NCI-H2081 (cell line): ENCODE measurements around the gene PPARA.
"Not testable (repeated sequence)": the region's sequence is repeated elsewhere in the genome, so short reads cannot be mapped to it uniquely, and the experiment has no call there.

Experiments used
- DNase-seq, 2 experiments: peaks; one replicate each; lab custom pipeline; 2025; lab: John Stamatoyannopoulos, UW

The PPARA gene

GRCh38 chr22:46244771-46245170 is 94.4 kb downstream of the PPARA start:
- DNase-seq, result no peak

GRCh38 chr22:46245511-46245910 is 95.2 kb downstream of the PPARA start:
- DNase-seq, result peak in 1 of 2 experiments; percentile 55

- DNase-seq, result no peak
Observed at GRCh38 chr22:46246178-46246577, 95.9 kb downstream of the PPARA start.

GRCh38 chr22:46247443-46247975 is 97.2 kb downstream of the PPARA start:
- DNase-seq, result no peak

- peak; percentile 78 to 84 for DNase-seq
Observed at GRCh38 chr22:46250035-46250782, 99.9 kb downstream of the PPARA start, which contains the start of gene CDPF1. CDPF1 (minus strand) TSS chr22:46250293; CDS start chr22:46248284, 2,009 bp downstream.

- no peak for DNase-seq
Observed at GRCh38 chr22:46250783-46251125, 100.4 kb downstream of the PPARA start.

GRCh38 chr22:46251266-46251665 is 100.9 kb downstream of the PPARA start:
- DNase-seq, result no peak

- no peak for DNase-seq
Observed at GRCh38 chr22:46251816-46252380, 101.6 kb downstream of the PPARA start.

- no peak for DNase-seq
Observed at GRCh38 chr22:46256358-46256958, 106.1 kb downstream of the PPARA start.

- no peak for DNase-seq
Observed at GRCh38 chr22:46259374-46259773, 109.0 kb downstream of the PPARA start.

- no peak for DNase-seq
Observed at GRCh38 chr22:46260038-46260437, 109.7 kb downstream of the PPARA start.

GRCh38 chr22:46262449-46263215 is 112.3 kb downstream of the PPARA start:
- no peak for DNase-seq

GRCh38 chr22:46263216-46263590 is 112.9 kb downstream of the PPARA start, which contains the start of gene PKDREJ:
PKDREJ (minus strand) TSS chr22:46263343; CDS start chr22:46263322, 21 bp downstream.
- no peak for DNase-seq

GRCh38 chr22:46264520-46264919 is 114.2 kb downstream of the PPARA start:
- not testable (repeated sequence) for DNase-seq

- not testable (repeated sequence) for DNase-seq
Observed at GRCh38 chr22:46265627-46266026, 115.3 kb downstream of the PPARA start.

- DNase-seq, result peak in 1 of 2 experiments; percentile 40
Observed at GRCh38 chr22:46267431-46268279, 117.3 kb downstream of the PPARA start, which contains the start of gene TTC38. TTC38 (plus strand) TSS chr22:46268008; CDS start chr22:46268040, 32 bp downstream.

- DNase-seq, result no peak
Observed at GRCh38 chr22:46269564-46269963, 119.2 kb downstream of the PPARA start.

GRCh38 chr22:46272196-46272595 is 121.9 kb downstream of the PPARA start:
- DNase-seq, result no peak

- DNase-seq, result no peak
Observed at GRCh38 chr22:46272762-46273431, 122.6 kb downstream of the PPARA start.

- no peak for DNase-seq
Observed at GRCh38 chr22:46273432-46274148, 123.3 kb downstream of the PPARA start.
